Cardiac muscle cell (in vitro differentiated cells and primary cell): ENCODE measurements around the gene KRTAP5-4. TPM values are rescaled to one million over a fixed set of nuclear protein-coding genes. Genes with fewer than 3 reads are reported as not detected.
"Not testable (repeated sequence)": the region's sequence is repeated elsewhere in the genome, so short reads cannot be mapped to it uniquely, and the experiment has no call there.

Source experiments
- DNase-seq, 2 donors: peaks; one replicate each; pipeline versions ENCODE4 v3.0.0 to v3.0.0-alpha.2; 2010 to 2017; ENCODE audit warnings: low read depth in 1 of 2, low spot score in 1 of 2
- H3K27ac ChIP-seq: fragments of 200-600 bp; sonication (generic); 2 replicates; pipeline ENCODE4 v1.5.1; 2016
- H3K27me3 ChIP-seq: fragments of 200-600 bp; sonication (generic); 2 replicates; pipeline ENCODE4 v1.6.0; 2016; ENCODE audit warnings: control low read depth
- H3K36me3 ChIP-seq: fragments of 200-600 bp; sonication (generic); 2 replicates; pipeline ENCODE4 v1.5.1; 2016; ENCODE audit warnings: control low read depth
- H3K4me1 ChIP-seq: fragments of 200-600 bp; sonication (generic); 2 replicates; pipeline ENCODE4 v1.8.1; 2017; ENCODE audit warnings: low read depth, mild to moderate bottlenecking, mixed run types
- H3K4me3 ChIP-seq: fragments of 200-600 bp; sonication (generic); 2 replicates; pipeline ENCODE4 v1.5.1; 2016; ENCODE audit warnings: mild to moderate bottlenecking
- H3K9me3 ChIP-seq: fragments of 200-600 bp; sonication (generic); 2 replicates; pipeline ENCODE4 v1.5.1; 2017; ENCODE audit warnings: low read depth, mild to moderate bottlenecking, control low read depth
- CTCF ChIP-seq: IDR thresholded peaks from 2 replicates; pipeline ENCODE4 v1.5.1; 2012; ENCODE audit warnings: low read depth, mild to moderate bottlenecking, low read length
- polyA plus RNA-seq: library from polyadenylated mRNA; unstranded; fragments of >200 nt; fragmentation: Nextera tagmentation; extraction: Ambion mirVana; gene quantifications from 2 replicates; pipeline ENCODE4 v1.2.1, GENCODE V29; 2016
- total RNA-seq: library from RNA; depleted of rRNA; stranded (reverse); fragments of >200 nt; gene quantifications from 2 replicates; pipeline ENCODE4 v1.2.3, GENCODE V29; 2016

Gene KRTAP5-4
- total and polyA plus RNA-seq, 2 experiments from 2014 or later: not detected

GRCh38 chr11:1619449-1619848, 2.5 kb downstream of the KRTAP5-4 start:
- H3K36me3 ChIP-seq: no peaks in the 10 kb centered on the region
- no peak overlapping the region for H3K4me3 ChIP-seq
- DNase-seq: peak in 1 of 2 donors; percentile 6
- TF ChIP-seq CTCF: no peak
- no peaks in the 10 kb centered on the region for H3K9me3 ChIP-seq
- H3K27me3 ChIP-seq: peaks cover 8% of the 10 kb centered on the region
- H3K4me1 ChIP-seq: no peaks in the 10 kb centered on the region
- H3K27ac ChIP-seq: no peak overlapping the region

DNA sequence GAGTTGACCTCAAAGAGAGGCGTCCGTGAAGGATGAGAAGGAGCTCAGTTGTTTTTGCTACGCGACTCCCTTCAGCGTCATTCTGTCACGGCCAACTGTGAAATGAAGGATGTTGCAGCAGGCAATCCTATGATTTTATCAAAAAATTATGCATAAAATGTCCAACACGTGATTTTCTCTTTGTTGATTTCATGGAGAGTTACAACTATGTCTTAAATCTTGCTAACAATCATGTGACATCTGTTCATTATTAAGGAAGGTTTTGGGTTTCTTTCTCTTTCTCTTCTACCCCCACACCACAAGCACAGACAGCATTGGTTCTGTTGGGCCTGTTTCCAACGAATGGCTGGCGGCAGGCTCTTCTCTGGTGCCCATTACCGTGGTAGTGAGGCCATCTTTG, 3.7 kb downstream of the KRTAP5-4 start:
- Histone ChIP-seq H3K9me3 (no peaks in the 10 kb centered on the region), H3K27ac (no peak overlapping the region), H3K36me3 (no peaks in the 10 kb centered on the region), H3K4me3 (no peak overlapping the region), H3K27me3 (peaks cover 8% of the 10 kb centered on the region), H3K4me1 (no peaks in the 10 kb centered on the region)
- TF ChIP-seq CTCF: no peak
- DNase-seq: no peak

GRCh38 chr11:1608363-1608762, 13.6 kb downstream of the KRTAP5-4 start, which contains the start of gene KRTAP5-3:
Gene KRTAP5-3, minus strand, starts transcription at chr11:1608463. Its CDS starts 78 bp downstream, at chr11:1608385.
- Histone ChIP-seq H3K36me3 (no peaks in the 10 kb centered on the region), H3K27me3 (no peaks in the 10 kb centered on the region), H3K27ac (no peak within 1 kb of the TSS), H3K4me3 (no peak within 1 kb of the TSS), H3K9me3 (no peaks in the 10 kb centered on the region), H3K4me1 (no peaks in the 10 kb centered on the region)
- DNase-seq: no peak
- no peak for TF ChIP-seq CTCF

DNA sequence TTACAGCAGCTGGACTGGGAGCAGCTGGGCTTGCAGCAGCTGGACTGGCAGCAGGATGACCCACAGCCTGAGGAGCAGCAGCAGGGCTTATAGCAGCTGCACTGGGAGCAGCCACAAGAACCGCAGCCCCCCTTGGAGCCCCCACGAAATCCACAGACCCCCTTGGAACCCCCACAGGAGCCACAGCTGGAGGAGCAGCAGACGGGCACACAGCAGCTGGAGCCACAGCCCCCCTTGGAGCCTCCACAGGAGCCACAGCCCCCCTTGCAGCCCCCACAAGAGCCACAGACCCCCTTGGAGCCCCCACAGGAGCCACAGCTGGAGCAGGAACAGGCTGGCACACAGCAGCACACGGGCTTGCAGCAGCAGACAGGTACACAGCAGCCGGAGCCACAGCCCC, 14.0 kb downstream of the KRTAP5-4 start:
- H3K4me3 ChIP-seq, DNase-seq, H3K9me3 ChIP-seq: not testable (repeated sequence)

GRCh38 chr11:1607156-1607845, 14.6 kb downstream of the KRTAP5-4 start:
- not testable (repeated sequence) for H3K27ac ChIP-seq, H3K36me3 ChIP-seq, H3K4me3 ChIP-seq, H3K9me3 ChIP-seq, H3K4me1 ChIP-seq, H3K27me3 ChIP-seq
- peak; percentile 9 to 12 for DNase-seq

More for the DNA sequence above, 14.0 kb downstream of the KRTAP5-4 start:
- H3K27ac ChIP-seq, H3K27me3 ChIP-seq, H3K36me3 ChIP-seq, H3K4me1 ChIP-seq: not testable (repeated sequence)

DNA sequence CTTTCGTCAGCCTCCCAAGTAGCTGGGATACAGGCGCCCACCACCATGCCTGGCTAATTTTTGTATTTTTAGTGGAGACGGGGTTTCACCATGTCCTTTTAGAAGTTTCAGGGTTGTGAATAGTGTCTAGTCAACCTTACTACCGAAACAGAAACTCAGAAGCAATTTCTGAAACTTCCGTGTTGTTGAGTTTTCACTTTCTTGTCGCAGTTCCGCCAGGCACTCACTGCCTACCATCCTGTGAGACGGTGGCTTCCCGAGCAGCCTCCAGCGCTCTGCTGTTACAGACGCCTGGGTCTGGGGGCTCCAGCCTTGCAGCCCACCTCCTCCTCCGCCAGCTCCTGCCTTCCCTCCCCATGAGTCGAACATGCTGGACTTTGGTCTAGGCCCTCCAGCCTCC, 16.0 kb downstream of the KRTAP5-4 start:
- H3K4me1 ChIP-seq, H3K36me3 ChIP-seq, H3K9me3 ChIP-seq, DNase-seq, H3K27me3 ChIP-seq, H3K4me3 ChIP-seq, H3K27ac ChIP-seq: not testable (repeated sequence)

DNA sequence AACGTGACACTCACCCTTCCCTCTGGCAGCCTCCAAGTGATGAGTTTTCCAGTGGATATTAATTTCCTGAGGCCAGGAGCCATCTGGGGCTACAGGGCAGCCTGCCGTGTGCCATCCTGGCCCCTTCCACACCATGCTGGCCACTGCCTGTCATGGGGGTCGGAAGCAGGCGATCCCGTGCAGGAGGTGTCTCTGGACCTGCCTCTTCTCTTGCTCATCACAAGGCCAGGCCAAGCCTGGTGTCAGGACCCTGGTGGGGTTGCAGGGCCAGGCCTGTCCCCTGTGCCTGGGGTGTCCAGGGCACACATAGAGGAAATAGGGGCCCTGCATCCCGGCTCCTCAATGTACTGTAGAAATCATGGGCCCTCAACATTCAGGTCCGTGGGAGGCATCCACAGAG, 17.2 kb downstream of the KRTAP5-4 start:
- no peak overlapping the region for H3K27ac ChIP-seq

More for the DNA sequence above, 17.2 kb downstream of the KRTAP5-4 start:
- Histone ChIP-seq H3K4me3 (no peak overlapping the region), H3K4me1 (no peaks in the 10 kb centered on the region), H3K27me3 (peaks cover 6% of the 10 kb centered on the region), H3K9me3 (no peaks in the 10 kb centered on the region), H3K36me3 (no peaks in the 10 kb centered on the region)
- DNase-seq: no peak
- TF ChIP-seq CTCF: no peak
